ENCODE data around the gene STYK1.

STYK1 gene

DNA sequence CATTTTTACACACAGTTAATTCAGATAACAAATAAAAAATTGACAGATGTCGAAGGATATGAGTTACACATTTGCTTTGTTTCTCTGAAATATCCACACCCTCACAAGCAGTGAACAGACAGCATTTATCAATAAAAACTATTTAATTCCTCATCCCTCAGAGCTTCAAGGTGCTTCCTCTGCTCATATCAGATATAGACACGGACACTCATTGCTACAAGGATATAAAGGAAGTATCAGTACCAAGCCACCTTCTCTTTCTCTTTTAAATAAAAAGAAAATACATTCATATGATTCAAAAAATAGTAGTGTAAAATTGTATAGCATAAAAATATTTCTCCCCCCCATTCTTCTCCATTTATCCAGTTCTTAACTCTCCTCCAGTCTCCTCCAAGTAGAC is 38.5 kb downstream of the STYK1 start:
- H3K9ac ChIP-seq: no peak overlapping the region
- H3K27me3 ChIP-seq (ENCODE audit: control insufficient read depth, insufficient read depth, low read length): no peaks in the 10 kb centered on the region
- H3K4me3 ChIP-seq (ENCODE audit: low read depth, low read length): no peak overlapping the region
- no peak overlapping the region for H2AFZ ChIP-seq
- TF ChIP-seq CTCF (IDR thresholded peaks at IDR 0.05): no peak
- H3K27ac ChIP-seq: no peak overlapping the region
- H3K79me2 ChIP-seq: no peaks in the 10 kb centered on the region
- H3K9me3 ChIP-seq (ENCODE audit: control insufficient read depth, low read length): no peaks in the 10 kb centered on the region
- no peaks in the 10 kb centered on the region for H3K36me3 ChIP-seq (ENCODE audit: control insufficient read depth, insufficient read depth, low read length)
- H3K4me1 ChIP-seq: no peaks in the 10 kb centered on the region
- no peak overlapping the region for H3K4me2 ChIP-seq (ENCODE audit: low read length)

- Histone ChIP-seq H3K9ac (no peak overlapping the region), H3K27me3 (ENCODE audit: control insufficient read depth, insufficient read depth, low read length) (no peaks in the 10 kb centered on the region), H3K4me1 (no peaks in the 10 kb centered on the region), H3K36me3 (ENCODE audit: control insufficient read depth, insufficient read depth, low read length) (no peaks in the 10 kb centered on the region), H3K27ac (no peak overlapping the region), H3K79me2 (no peaks in the 10 kb centered on the region), H3K4me2 (ENCODE audit: low read length) (no peak overlapping the region), H2AFZ (no peak overlapping the region), H3K4me3 (ENCODE audit: low read depth, low read length) (no peak overlapping the region), H3K9me3 (ENCODE audit: control insufficient read depth, low read length) (no peaks in the 10 kb centered on the region)
- no peak for TF ChIP-seq CTCF (IDR thresholded peaks at IDR 0.05)
These were observed 39.4 kb downstream of the STYK1 start for GRCh38 chr12:10634427-10634826.

DNA sequence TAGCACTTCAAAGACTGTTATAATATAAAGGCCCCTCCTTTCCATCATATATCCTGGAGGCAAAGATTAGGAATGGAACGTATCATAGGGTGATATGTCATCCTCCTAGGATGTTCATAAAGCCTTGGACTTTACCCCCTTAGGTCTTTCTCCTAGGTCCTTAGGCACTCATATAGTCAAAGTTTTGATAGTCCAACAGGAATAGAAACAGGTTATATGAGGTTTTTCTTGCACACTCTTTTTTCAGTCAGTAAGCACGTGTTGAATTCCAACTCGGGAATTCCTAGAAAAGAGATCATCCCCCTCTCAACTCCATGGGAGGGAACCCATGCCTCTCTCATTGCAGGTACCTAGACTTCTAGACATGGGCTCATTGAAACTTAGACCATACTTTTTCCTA is 40.3 kb downstream of the STYK1 start:
- Histone ChIP-seq H3K4me2 (ENCODE audit: low read length) (no peak overlapping the region), H3K27me3 (ENCODE audit: control insufficient read depth, insufficient read depth, low read length) (no peaks in the 10 kb centered on the region), H2AFZ (no peak overlapping the region), H3K9ac (no peak overlapping the region), H3K4me1 (no peaks in the 10 kb centered on the region), H3K36me3 (ENCODE audit: control insufficient read depth, insufficient read depth, low read length) (no peaks in the 10 kb centered on the region), H3K27ac (no peak overlapping the region), H3K9me3 (ENCODE audit: control insufficient read depth, low read length) (no peaks in the 10 kb centered on the region), H3K79me2 (no peaks in the 10 kb centered on the region), H3K4me3 (ENCODE audit: low read depth, low read length) (no peak overlapping the region)
- no peak for TF ChIP-seq CTCF (IDR thresholded peaks at IDR 0.05)

DNA sequence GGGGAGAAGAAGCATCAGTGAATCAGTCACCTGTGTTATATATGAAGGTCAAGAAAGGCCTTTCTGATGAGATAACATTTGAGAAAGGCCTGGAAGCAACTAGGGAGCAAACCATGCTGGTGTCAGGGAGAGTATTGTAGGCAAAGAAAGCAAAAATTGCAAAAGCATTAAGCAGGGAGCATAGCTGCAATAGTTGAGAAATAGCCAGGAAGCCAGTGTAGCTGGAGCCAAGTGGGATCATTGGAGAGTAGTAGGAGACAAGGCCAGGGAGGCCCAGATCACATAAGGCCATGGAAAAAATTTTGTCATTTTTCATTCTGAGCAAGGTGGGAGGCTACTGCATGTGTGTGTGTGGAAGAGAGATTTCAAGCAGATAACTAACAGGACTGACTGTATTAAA is 41.6 kb downstream of the STYK1 start:
- Histone ChIP-seq H2AFZ (no peak overlapping the region), H3K27me3 (ENCODE audit: control insufficient read depth, insufficient read depth, low read length) (no peaks in the 10 kb centered on the region), H3K79me2 (no peaks in the 10 kb centered on the region), H3K4me2 (ENCODE audit: low read length) (no peak overlapping the region), H3K9ac (no peak overlapping the region), H3K4me1 (no peaks in the 10 kb centered on the region), H3K9me3 (ENCODE audit: control insufficient read depth, low read length) (no peaks in the 10 kb centered on the region), H3K36me3 (ENCODE audit: control insufficient read depth, insufficient read depth, low read length) (no peaks in the 10 kb centered on the region), H3K4me3 (ENCODE audit: low read depth, low read length) (no peak overlapping the region), H3K27ac (no peak overlapping the region)
- no peak for TF ChIP-seq CTCF (IDR thresholded peaks at IDR 0.05)

- no peaks in the 10 kb centered on the region for H3K36me3 ChIP-seq (ENCODE audit: control insufficient read depth, insufficient read depth, low read length)
- H3K4me1 ChIP-seq: no peaks in the 10 kb centered on the region
- TF ChIP-seq CTCF (IDR thresholded peaks at IDR 0.05): no peak
- no peak overlapping the region for H3K9ac ChIP-seq
- H3K79me2 ChIP-seq: no peaks in the 10 kb centered on the region
- H3K4me2 ChIP-seq (ENCODE audit: low read length): no peak overlapping the region
- H3K9me3 ChIP-seq (ENCODE audit: control insufficient read depth, low read length): no peaks in the 10 kb centered on the region
- no peak overlapping the region for H2AFZ ChIP-seq
- no peak overlapping the region for H3K27ac ChIP-seq
- H3K4me3 ChIP-seq (ENCODE audit: low read depth, low read length): no peak overlapping the region
- H3K27me3 ChIP-seq (ENCODE audit: control insufficient read depth, insufficient read depth, low read length): no peaks in the 10 kb centered on the region
These were observed 49.2 kb downstream of the STYK1 start for GRCh38 chr12:10624605-10625004.
